ENCODE results near the gene THUMPD3. TPM values are rescaled to one million over a fixed set of nuclear protein-coding genes. Genes with fewer than 3 reads are reported as not detected.

THUMPD3 gene
- total RNA-seq, 1 experiment from 2014 or later: 62.2 TPM

GRCh38 chr3:9406856-9407626 lies 44.2 kb downstream of the THUMPD3 start:
- intact Hi-C loops (cut with micrococcal nuclease; ENCODE audit: unreplicated experiment): no loop called here
- Mint-ChIP-seq H3K4me1 (ENCODE audit: low read depth, unreplicated experiment) (peaks cover 34% of the 10 kb centered on the region), H3K9me3 (ENCODE audit: unreplicated experiment) (no peaks in the 10 kb centered on the region), H3K36me3 (ENCODE audit: insufficient read depth, unreplicated experiment) (peaks cover 7% of the 10 kb centered on the region), H3K27me3 (ENCODE audit: insufficient read depth, unreplicated experiment) (no peaks in the 10 kb centered on the region), H3K27ac (ENCODE audit: unreplicated experiment) (no peak overlapping the region), H3K4me3 (ENCODE audit: unreplicated experiment) (no peak overlapping the region)
- POLR2A ChIA-PET: no interaction called here
- Histone ChIP-seq H3K27me3 (replicated peaks; ENCODE audit: control insufficient read depth, insufficient read depth, low read length) (no peaks in the 10 kb centered on the region), H3K4me3 (ENCODE audit: low read depth, low read length) (no peak overlapping the region), H3K4me1 (peaks cover 63% of the 10 kb centered on the region), H3K9me3 (no peaks in the 10 kb centered on the region), H3K36me3 (ENCODE audit: control insufficient read depth, insufficient read depth, low read length) (no peaks in the 10 kb centered on the region)
- DNase-seq: no peak
- CTCF ChIA-PET: no interaction called here
- no peak for TF ChIP-seq CTCF (IDR thresholded peaks at IDR 0.05; ENCODE audit: insufficient read depth in 1 of 2, low read depth in 1 of 2, low read length in 1 of 2, severe bottlenecking in 1 of 2, unreplicated experiment in 1 of 2)
- BruUV-seq (replicated peaks): no TSS peak

DNA sequence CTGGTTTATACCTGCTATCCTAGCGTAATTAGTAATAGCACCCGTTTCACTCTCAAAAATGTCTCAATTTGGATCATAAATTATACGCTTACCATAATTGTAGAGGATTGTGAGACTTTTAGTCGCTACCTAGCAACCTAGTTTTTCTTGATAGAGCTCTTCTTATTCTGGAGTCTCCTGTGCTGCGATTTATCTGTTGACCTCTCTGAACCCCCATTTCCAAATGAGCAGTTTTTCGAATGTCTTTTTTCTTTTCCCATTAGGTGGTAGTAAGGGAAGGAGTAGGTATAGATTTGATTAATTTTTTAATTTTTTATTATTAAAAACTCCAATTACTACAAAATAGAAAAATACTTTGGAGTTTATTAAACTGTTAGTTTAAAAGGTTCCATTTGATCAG lies 45.2 kb downstream of the THUMPD3 start:
- no peak for TF ChIP-seq CTCF (IDR thresholded peaks at IDR 0.05; ENCODE audit: insufficient read depth in 1 of 2, low read depth in 1 of 2, low read length in 1 of 2, severe bottlenecking in 1 of 2, unreplicated experiment in 1 of 2)
- Mint-ChIP-seq H3K4me3 (ENCODE audit: unreplicated experiment) (no peak overlapping the region), H3K27me3 (ENCODE audit: insufficient read depth, unreplicated experiment) (no peaks in the 10 kb centered on the region), H3K9me3 (ENCODE audit: unreplicated experiment) (no peaks in the 10 kb centered on the region), H3K4me1 (ENCODE audit: low read depth, unreplicated experiment) (peaks cover 24% of the 10 kb centered on the region), H3K36me3 (ENCODE audit: insufficient read depth, unreplicated experiment) (peaks cover 7% of the 10 kb centered on the region), H3K27ac (ENCODE audit: unreplicated experiment) (no peak overlapping the region)
- no TSS peak for BruUV-seq (replicated peaks)
- ChIA-PET CTCF (no interaction called here), POLR2A (no interaction called here)
- Histone ChIP-seq H3K4me1 (peaks cover 54% of the 10 kb centered on the region), H3K36me3 (ENCODE audit: control insufficient read depth, insufficient read depth, low read length) (no peaks in the 10 kb centered on the region), H3K4me3 (ENCODE audit: low read depth, low read length) (no peak overlapping the region), H3K9me3 (no peaks in the 10 kb centered on the region), H3K27me3 (replicated peaks; ENCODE audit: control insufficient read depth, insufficient read depth, low read length) (no peaks in the 10 kb centered on the region)
- no peak for DNase-seq
- intact Hi-C loops (cut with micrococcal nuclease; ENCODE audit: unreplicated experiment): no loop called here

DNA sequence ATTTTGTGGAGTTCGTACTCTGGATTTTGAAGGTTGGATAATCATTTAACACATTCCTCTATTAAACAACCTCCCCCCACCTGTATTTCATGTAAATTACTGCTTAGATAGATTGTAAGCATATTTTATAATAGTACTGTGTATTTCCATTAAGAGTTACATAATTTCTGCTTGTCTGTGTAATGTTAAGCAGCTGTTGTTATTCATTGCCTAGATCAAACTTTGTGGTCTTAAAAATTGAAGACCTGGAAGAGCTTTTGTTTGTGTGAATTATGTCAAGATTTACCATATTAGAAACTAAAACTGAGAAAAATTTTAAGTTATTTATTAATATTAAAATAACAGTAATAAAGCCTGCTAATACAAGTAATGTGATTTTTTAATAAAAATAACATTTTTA lies 45.7 kb downstream of the THUMPD3 start:
- Mint-ChIP-seq H3K36me3 (ENCODE audit: insufficient read depth, unreplicated experiment) (peaks cover 7% of the 10 kb centered on the region), H3K4me1 (ENCODE audit: low read depth, unreplicated experiment) (peaks cover 22% of the 10 kb centered on the region), H3K9me3 (ENCODE audit: unreplicated experiment) (no peaks in the 10 kb centered on the region), H3K27ac (ENCODE audit: unreplicated experiment) (no peak overlapping the region), H3K4me3 (ENCODE audit: unreplicated experiment) (no peak overlapping the region), H3K27me3 (ENCODE audit: insufficient read depth, unreplicated experiment) (no peaks in the 10 kb centered on the region)
- POLR2A ChIA-PET: no interaction called here
- H3K9me3 ChIP-seq: no peaks in the 10 kb centered on the region
- no TSS peak for BruUV-seq (replicated peaks)
- no peaks in the 10 kb centered on the region for H3K36me3 ChIP-seq (ENCODE audit: control insufficient read depth, insufficient read depth, low read length)
- intact Hi-C loops (cut with micrococcal nuclease; ENCODE audit: unreplicated experiment): no loop called here
- CTCF ChIA-PET: no interaction called here
- no peaks in the 10 kb centered on the region for H3K27me3 ChIP-seq (replicated peaks; ENCODE audit: control insufficient read depth, insufficient read depth, low read length)
- H3K4me3 ChIP-seq (ENCODE audit: low read depth, low read length): no peak overlapping the region
- no peak for DNase-seq
- peaks cover 49% of the 10 kb centered on the region for H3K4me1 ChIP-seq
- TF ChIP-seq CTCF (IDR thresholded peaks at IDR 0.05; ENCODE audit: insufficient read depth in 1 of 2, low read depth in 1 of 2, low read length in 1 of 2, severe bottlenecking in 1 of 2, unreplicated experiment in 1 of 2): no peak
